ENCODE results near the gene GRIK4. TPM values are rescaled to one million over a fixed set of nuclear protein-coding genes. Genes with fewer than 3 reads are reported as not detected.

GRIK4 gene
- total RNA-seq, 1 experiment from 2014 or later = not detected

DNA sequence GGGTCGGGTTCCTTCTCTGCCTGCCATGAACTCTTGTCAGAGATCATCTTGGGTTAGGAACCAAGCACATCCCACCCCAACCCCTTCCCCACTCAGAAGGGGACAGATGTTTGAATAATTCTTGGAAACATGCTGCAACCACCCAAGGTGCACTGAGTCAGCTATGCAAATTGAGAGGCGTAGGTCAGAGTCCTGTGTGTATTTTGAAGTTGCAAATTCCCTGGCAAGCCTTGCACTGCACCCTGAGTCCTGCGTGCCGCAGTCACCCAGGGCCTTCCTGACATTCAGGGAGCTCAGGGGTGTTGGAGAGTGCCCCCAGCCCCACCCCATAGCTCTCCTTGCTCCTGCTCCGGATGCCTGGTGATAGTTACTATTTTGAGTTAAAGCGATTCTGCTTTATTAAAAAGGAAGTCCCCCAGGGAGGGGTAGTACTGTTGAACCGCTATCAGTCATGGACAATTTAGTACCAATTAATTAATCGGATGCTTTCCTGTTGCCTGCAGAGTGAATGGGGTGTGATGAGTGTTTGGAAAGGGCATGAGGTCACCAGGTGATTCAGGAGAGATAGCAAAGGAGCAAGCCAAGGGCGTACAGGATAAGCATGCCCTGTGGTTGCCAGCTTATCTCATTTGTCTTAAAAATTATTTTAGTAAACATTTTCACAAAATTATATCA, 123.7 kb downstream of the GRIK4 start:
- BruUV-seq (replicated peaks) = no TSS peak
- H3K9me3 ChIP-seq (ENCODE audit: insufficient read depth, low read depth) = no peaks in the 10 kb centered on the region
- H3K36me3 ChIP-seq (ENCODE audit: low read depth) = no peaks in the 10 kb centered on the region
- H3F3A ChIP-seq (ENCODE audit: insufficient read depth, low read depth) = no peaks in the 10 kb centered on the region
- no peaks in the 10 kb centered on the region for H3K9me2 ChIP-seq (ENCODE audit: insufficient read depth)
- intact Hi-C loops (cut with micrococcal nuclease; ENCODE audit: unreplicated experiment) = no loop called here
- no peaks in the 10 kb centered on the region for H4K20me1 ChIP-seq (ENCODE audit: insufficient read depth)
- peaks cover 98% of the 10 kb centered on the region for H3K27me3 ChIP-seq (ENCODE audit: insufficient read depth, low read depth)
- POLR2A ChIA-PET (ENCODE audit: unreplicated experiment) = no interaction called here
- CTCF ChIA-PET = no interaction called here
- H3K27ac ChIP-seq = no peak overlapping the region
- no peaks in the 10 kb centered on the region for H3K79me2 ChIP-seq (ENCODE audit: low read depth)
- DNase-seq = no peak
- no peak overlapping the region for H3K4me3 ChIP-seq
- TF ChIP-seq, protein P1, sequence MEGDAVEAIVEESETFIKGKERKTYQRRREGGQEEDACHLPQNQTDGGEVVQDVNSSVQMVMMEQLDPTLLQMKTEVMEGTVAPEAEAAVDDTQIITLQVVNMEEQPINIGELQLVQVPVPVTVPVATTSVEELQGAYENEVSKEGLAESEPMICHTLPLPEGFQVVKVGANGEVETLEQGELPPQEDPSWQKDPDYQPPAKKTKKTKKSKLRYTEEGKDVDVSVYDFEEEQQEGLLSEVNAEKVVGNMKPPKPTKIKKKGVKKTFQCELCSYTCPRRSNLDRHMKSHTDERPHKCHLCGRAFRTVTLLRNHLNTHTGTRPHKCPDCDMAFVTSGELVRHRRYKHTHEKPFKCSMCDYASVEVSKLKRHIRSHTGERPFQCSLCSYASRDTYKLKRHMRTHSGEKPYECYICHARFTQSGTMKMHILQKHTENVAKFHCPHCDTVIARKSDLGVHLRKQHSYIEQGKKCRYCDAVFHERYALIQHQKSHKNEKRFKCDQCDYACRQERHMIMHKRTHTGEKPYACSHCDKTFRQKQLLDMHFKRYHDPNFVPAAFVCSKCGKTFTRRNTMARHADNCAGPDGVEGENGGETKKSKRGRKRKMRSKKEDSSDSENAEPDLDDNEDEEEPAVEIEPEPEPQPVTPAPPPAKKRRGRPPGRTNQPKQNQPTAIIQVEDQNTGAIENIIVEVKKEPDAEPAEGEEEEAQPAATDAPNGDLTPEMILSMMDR (conservative IDR thresholded peaks at IDR 0.05) = no peak
- no peak for TF ChIP-seq EZH2 (IDR thresholded peaks at IDR 0.05; ENCODE audit: low read depth)
- no peak overlapping the region for H2AFZ ChIP-seq
- H3K4me2 ChIP-seq = no peak overlapping the region
- H3K4me1 ChIP-seq (replicated peaks; ENCODE audit: insufficient read depth) = no peaks in the 10 kb centered on the region

DNA sequence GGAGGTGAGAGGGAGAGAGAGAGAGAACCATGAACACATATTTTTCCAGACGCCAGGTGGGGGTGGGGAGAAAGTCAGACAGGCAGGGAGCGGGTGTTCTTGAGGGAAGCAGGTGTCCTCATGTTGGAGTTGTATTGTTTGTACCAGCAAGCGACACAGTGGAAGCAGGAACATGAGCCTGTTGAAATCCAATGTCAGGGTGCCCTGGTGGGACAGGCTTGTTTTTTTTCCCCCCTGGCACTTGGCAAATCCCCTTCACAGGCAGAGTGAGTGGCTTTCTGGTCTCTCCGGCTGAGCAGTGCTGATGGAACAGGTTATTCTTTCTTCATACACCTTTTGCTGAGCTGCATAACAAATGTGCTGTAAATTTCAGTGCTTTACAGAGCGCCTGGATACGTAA, 125.6 kb downstream of the GRIK4 start:
- H3K4me2 ChIP-seq = no peak overlapping the region
- no peaks in the 10 kb centered on the region for H3K9me3 ChIP-seq (ENCODE audit: insufficient read depth, low read depth)
- H3K79me2 ChIP-seq (ENCODE audit: low read depth) = no peaks in the 10 kb centered on the region
- H3F3A ChIP-seq (ENCODE audit: insufficient read depth, low read depth) = no peaks in the 10 kb centered on the region
- POLR2A ChIA-PET (ENCODE audit: unreplicated experiment) = no interaction called here
- no peaks in the 10 kb centered on the region for H3K9me2 ChIP-seq (ENCODE audit: insufficient read depth)
- no peaks in the 10 kb centered on the region for H3K36me3 ChIP-seq (ENCODE audit: low read depth)
- H4K20me1 ChIP-seq (ENCODE audit: insufficient read depth) = no peaks in the 10 kb centered on the region
- H3K27me3 ChIP-seq (ENCODE audit: insufficient read depth, low read depth) = peaks cover 99% of the 10 kb centered on the region
- intact Hi-C loops (cut with micrococcal nuclease; ENCODE audit: unreplicated experiment) = no loop called here
- CTCF ChIA-PET = no interaction called here
- TF ChIP-seq, protein P1 (conservative IDR thresholded peaks at IDR 0.05) = no peak
- no peak for TF ChIP-seq EZH2 (IDR thresholded peaks at IDR 0.05; ENCODE audit: low read depth)
- no TSS peak for BruUV-seq (replicated peaks)
- H3K27ac ChIP-seq = no peak overlapping the region
- DNase-seq = no peak
- no peak overlapping the region for H3K4me3 ChIP-seq
- H2AFZ ChIP-seq = no peak overlapping the region
- no peaks in the 10 kb centered on the region for H3K4me1 ChIP-seq (replicated peaks; ENCODE audit: insufficient read depth)

DNA sequence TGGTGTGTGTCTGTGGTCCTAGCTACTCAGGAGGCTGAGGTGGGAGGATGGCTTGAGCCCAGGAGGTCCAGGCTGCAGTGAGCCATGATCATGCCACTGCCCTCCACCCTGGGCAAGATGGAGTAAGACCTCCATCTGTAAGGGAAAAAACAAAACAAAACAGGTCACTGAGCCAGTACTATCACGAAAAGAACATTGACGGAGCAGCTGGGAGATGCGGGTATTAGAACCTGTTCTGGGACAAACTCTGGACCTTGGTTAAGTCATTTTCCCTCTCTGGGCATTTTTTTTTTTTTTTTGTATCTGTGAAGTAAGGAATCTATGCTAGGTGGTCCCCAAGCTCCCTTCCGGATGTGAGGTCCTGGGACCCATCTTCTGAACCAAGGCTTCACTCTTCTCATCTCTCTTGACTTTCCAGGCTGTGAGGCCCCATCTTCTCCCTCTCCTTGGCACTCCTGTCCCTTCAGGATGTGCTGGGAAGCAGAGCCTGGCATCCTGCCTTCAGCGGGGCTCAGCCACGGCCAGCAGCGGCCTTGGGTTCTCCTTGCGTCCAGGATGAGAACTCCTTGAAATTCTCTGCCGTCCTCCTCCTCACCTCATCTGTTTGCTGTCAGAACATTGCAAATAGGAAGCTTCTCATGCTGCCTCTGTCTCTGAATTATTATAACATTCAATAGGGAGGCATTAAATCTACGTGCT, 130.8 kb downstream of the GRIK4 start:
- POLR2A ChIA-PET (ENCODE audit: unreplicated experiment) = no interaction called here
- no peaks in the 10 kb centered on the region for H3K4me1 ChIP-seq (replicated peaks; ENCODE audit: insufficient read depth)
- no peak overlapping the region for H3K27ac ChIP-seq
- H3K27me3 ChIP-seq (ENCODE audit: insufficient read depth, low read depth) = peaks cover 99% of the 10 kb centered on the region
- CTCF ChIA-PET = no interaction called here
- H3K36me3 ChIP-seq (ENCODE audit: low read depth) = no peaks in the 10 kb centered on the region
- H3K9me3 ChIP-seq (ENCODE audit: insufficient read depth, low read depth) = 0 out of 2 replicates have a peak, but pooled peaks cover 4% of the 10 kb centered on the region
- intact Hi-C loops (cut with micrococcal nuclease; ENCODE audit: unreplicated experiment) = no loop called here
- no peak for TF ChIP-seq EZH2 (IDR thresholded peaks at IDR 0.05; ENCODE audit: low read depth)
- TF ChIP-seq, protein P1 (conservative IDR thresholded peaks at IDR 0.05) = no peak
- BruUV-seq (replicated peaks) = no TSS peak
- DNase-seq = no peak
- H4K20me1 ChIP-seq (ENCODE audit: insufficient read depth) = no peaks in the 10 kb centered on the region
- no peak overlapping the region for H3K4me3 ChIP-seq
- no peaks in the 10 kb centered on the region for H3K9me2 ChIP-seq (ENCODE audit: insufficient read depth)
- no peaks in the 10 kb centered on the region for H3K79me2 ChIP-seq (ENCODE audit: low read depth)
- no peak overlapping the region for H2AFZ ChIP-seq
- no peak overlapping the region for H3K4me2 ChIP-seq
- H3F3A ChIP-seq (ENCODE audit: insufficient read depth, low read depth) = no peaks in the 10 kb centered on the region
